Loucy (cell line): ENCODE results near the gene RGS19.
"Not testable (repeated sequence)": the region's sequence is repeated elsewhere in the genome, so short reads cannot be mapped to it uniquely, and the experiment has no call there.

Experiments
- EZH2phosphoT487 ChIP-seq: fragments of 200-600 bp; IDR thresholded peaks from 2 replicates; pipeline ENCODE4 v1.6.1; 2018; ENCODE audit warnings: antibody characterized with exemption, mild to moderate bottlenecking, moderate library complexity, borderline replicate concordance
- TF ChIP-seq, protein P1 (sequence below): fragments of 200-600 bp; sonication (generic); conservative IDR thresholded peaks from 2 replicates; pipeline ENCODE4 v1.5.1; 2014; ENCODE audit warnings: mild to moderate bottlenecking, antibody characterized with exemption, low read length

DNA sequence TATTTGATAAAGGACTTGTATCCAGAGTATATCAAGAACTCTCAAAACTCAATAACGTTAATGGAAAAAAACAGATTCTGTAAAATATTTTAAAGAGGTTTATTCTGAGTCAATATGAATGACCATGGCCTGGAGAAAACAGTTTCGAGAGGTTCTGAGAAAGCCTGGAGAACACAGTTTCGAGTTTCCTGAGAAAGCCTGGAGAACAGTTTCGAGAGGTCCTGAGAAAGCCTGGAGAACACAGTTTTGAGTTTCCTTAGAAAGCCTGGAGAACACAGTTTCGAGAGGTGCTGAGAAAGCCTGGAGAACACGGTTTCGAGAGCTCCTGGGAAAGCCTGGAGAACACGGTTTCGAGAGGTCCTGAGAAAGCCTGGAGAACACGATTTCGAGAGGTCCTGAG lies 43.6 kb upstream of the RGS19 start:
- TF ChIP-seq, protein P1, sequence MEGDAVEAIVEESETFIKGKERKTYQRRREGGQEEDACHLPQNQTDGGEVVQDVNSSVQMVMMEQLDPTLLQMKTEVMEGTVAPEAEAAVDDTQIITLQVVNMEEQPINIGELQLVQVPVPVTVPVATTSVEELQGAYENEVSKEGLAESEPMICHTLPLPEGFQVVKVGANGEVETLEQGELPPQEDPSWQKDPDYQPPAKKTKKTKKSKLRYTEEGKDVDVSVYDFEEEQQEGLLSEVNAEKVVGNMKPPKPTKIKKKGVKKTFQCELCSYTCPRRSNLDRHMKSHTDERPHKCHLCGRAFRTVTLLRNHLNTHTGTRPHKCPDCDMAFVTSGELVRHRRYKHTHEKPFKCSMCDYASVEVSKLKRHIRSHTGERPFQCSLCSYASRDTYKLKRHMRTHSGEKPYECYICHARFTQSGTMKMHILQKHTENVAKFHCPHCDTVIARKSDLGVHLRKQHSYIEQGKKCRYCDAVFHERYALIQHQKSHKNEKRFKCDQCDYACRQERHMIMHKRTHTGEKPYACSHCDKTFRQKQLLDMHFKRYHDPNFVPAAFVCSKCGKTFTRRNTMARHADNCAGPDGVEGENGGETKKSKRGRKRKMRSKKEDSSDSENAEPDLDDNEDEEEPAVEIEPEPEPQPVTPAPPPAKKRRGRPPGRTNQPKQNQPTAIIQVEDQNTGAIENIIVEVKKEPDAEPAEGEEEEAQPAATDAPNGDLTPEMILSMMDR = not testable (repeated sequence)
- not testable (repeated sequence) for TF ChIP-seq EZH2phosphoT487
